Osteoblast (primary cell): ENCODE data around the gene HIKESHI. TPM values are rescaled to one million over a fixed set of nuclear protein-coding genes. Genes with fewer than 3 reads are reported as not detected.
A peak's percentile ranks its signal among the peaks of the same experiment; 100 is the strongest.

Experiments used
- DNase-seq: peaks from one replicate; pipeline ENCODE4 v3.0.0; 2011; ENCODE audit warnings: low spot score, mixed read lengths; ENCODE audit not compliant: insufficient read length; ENCODE audit errors: missing footprints
- H2AFZ ChIP-seq: 2 replicates; pipeline ENCODE4 v1.6.0; 2011; ENCODE audit warnings: mild to moderate bottlenecking, low read length
- H3K27ac ChIP-seq: 2 replicates; pipeline ENCODE4 v1.5.1; 2011; ENCODE audit warnings: mild to moderate bottlenecking, low read depth, low read length, moderate library complexity
- H3K27me3 ChIP-seq: 2 replicates; pipeline ENCODE4 v1.6.0; 2012; ENCODE audit warnings: mild to moderate bottlenecking, control low read depth, inconsistent platforms, low read length, moderate library complexity; ENCODE audit not compliant: insufficient read depth
- H3K36me3 ChIP-seq: 2 replicates; pipeline ENCODE4 v1.5.1; 2011; ENCODE audit warnings: mild to moderate bottlenecking, low read length, control low read depth, moderate library complexity; ENCODE audit not compliant: insufficient read depth
- H3K4me1 ChIP-seq: 2 replicates; pipeline ENCODE4 v1.5.1; 2011; ENCODE audit warnings: mild to moderate bottlenecking, low read length, control low read depth, moderate library complexity; ENCODE audit not compliant: insufficient read depth
- H3K4me2 ChIP-seq: 2 replicates; pipeline ENCODE4 v1.6.0; 2011; ENCODE audit warnings: mild to moderate bottlenecking, low read length; ENCODE audit not compliant: insufficient read depth
- H3K4me3 ChIP-seq: fragments of 200-600 bp; sonication (generic); 3 replicates; pipeline ENCODE4 v1.5.1; 2012; ENCODE audit warnings: mild to moderate bottlenecking, low read length, inconsistent platforms; ENCODE audit not compliant: insufficient read depth
- H3K79me2 ChIP-seq: 2 replicates; pipeline ENCODE4 v1.6.0; 2012; ENCODE audit warnings: mild to moderate bottlenecking, low read length, control low read depth, inconsistent platforms; ENCODE audit not compliant: insufficient read depth
- H3K9me3 ChIP-seq: 2 replicates; pipeline ENCODE4 v1.5.1; 2011; ENCODE audit warnings: low read depth, low read length, control low read depth
- H4K20me1 ChIP-seq: 2 replicates; pipeline ENCODE4 v1.6.0; 2012; ENCODE audit warnings: mild to moderate bottlenecking, low read length, control low read depth; ENCODE audit not compliant: insufficient read depth
- CTCF ChIP-seq: IDR thresholded peaks from 2 replicates; pipeline ENCODE4 v1.5.1; 2011; ENCODE audit warnings: mild to moderate bottlenecking, low read depth, low read length, moderate library complexity; ENCODE audit errors: extremely low read depth
- total RNA-seq: library from RNA; depleted of rRNA; stranded (reverse); fragments of >200 nt; gene quantifications from 2 replicates; pipeline ENCODE4 v1.2.3, GENCODE V29; 2012

HIKESHI gene
- total RNA-seq: 65.9 and 72.2 TPM in 2 replicates

- peaks cover 2% of the 10 kb centered on the region for H3K27me3 ChIP-seq
- peak within 1 kb of the TSS; percentile 97 for H2AFZ ChIP-seq
- peaks cover 9% of the 10 kb centered on the region for H3K4me1 ChIP-seq
- peaks cover 40% of the 10 kb centered on the region for H3K79me2 ChIP-seq
- peaks cover 5% of the 10 kb centered on the region for H3K36me3 ChIP-seq
- peak within 1 kb of the TSS; percentile 90 for H3K4me3 ChIP-seq
- H3K4me2 ChIP-seq: peak within 1 kb of the TSS; percentile 87
- TF ChIP-seq CTCF: no peak
- no peaks in the 10 kb centered on the region for H4K20me1 ChIP-seq
- peak; percentile 71 for DNase-seq
- no peaks in the 10 kb centered on the region for H3K9me3 ChIP-seq
- H3K27ac ChIP-seq: peak within 1 kb of the TSS; percentile 92
Measured at GRCh38 chr11:86302092-86302793, at the start of gene HIKESHI. Gene HIKESHI (plus strand): TSS chr11:86302240. CDS start chr11:86302449, 209 bp downstream.

- no peak overlapping the region for H3K4me3 ChIP-seq
- H3K79me2 ChIP-seq: peaks cover 57% of the 10 kb centered on the region
- no peak overlapping the region for H2AFZ ChIP-seq
- no peak overlapping the region for H3K4me2 ChIP-seq
- no peaks in the 10 kb centered on the region for H3K4me1 ChIP-seq
- no peak for DNase-seq
- no peak for TF ChIP-seq CTCF
- H3K36me3 ChIP-seq: peaks cover 6% of the 10 kb centered on the region
- H3K9me3 ChIP-seq: no peaks in the 10 kb centered on the region
- no peaks in the 10 kb centered on the region for H3K27me3 ChIP-seq
- H3K27ac ChIP-seq: no peak overlapping the region
- no peaks in the 10 kb centered on the region for H4K20me1 ChIP-seq
Measured at GRCh38 chr11:86255896-86256295, 46.1 kb upstream of the HIKESHI start.

- TF ChIP-seq CTCF: no peak
- DNase-seq: no peak
- Histone ChIP-seq H4K20me1 (no peaks in the 10 kb centered on the region), H3K4me1 (no peaks in the 10 kb centered on the region), H3K27ac (no peak overlapping the region), H3K27me3 (no peaks in the 10 kb centered on the region), H3K36me3 (peaks cover 6% of the 10 kb centered on the region), H3K9me3 (no peaks in the 10 kb centered on the region), H3K79me2 (peaks cover 50% of the 10 kb centered on the region), H2AFZ (no peak overlapping the region), H3K4me3 (no peak overlapping the region), H3K4me2 (no peak overlapping the region)
Measured at GRCh38 chr11:86256608-86257007, 45.4 kb upstream of the HIKESHI start.

- TF ChIP-seq CTCF: no peak
- Histone ChIP-seq H4K20me1 (no peaks in the 10 kb centered on the region), H3K4me3 (no peak overlapping the region), H3K27ac (no peak overlapping the region), H3K36me3 (peaks cover 6% of the 10 kb centered on the region), H3K4me1 (no peaks in the 10 kb centered on the region), H3K9me3 (no peaks in the 10 kb centered on the region), H2AFZ (no peak overlapping the region), H3K79me2 (peaks cover 42% of the 10 kb centered on the region), H3K4me2 (no peak overlapping the region), H3K27me3 (no peaks in the 10 kb centered on the region)
- DNase-seq: no peak
Measured at GRCh38 chr11:86257446-86257845, 44.6 kb upstream of the HIKESHI start.
